NB4 (cell line): ENCODE measurements around the gene ADRM1.

Source experiments
- DNase-seq: peaks from one replicate; pipeline ENCODE4 v3.0.0; 2010; ENCODE audit warnings: low read depth
- H3K4me3 ChIP-seq: one replicate; pipeline ENCODE4 v1.5.1; 2011; ENCODE audit warnings: mild to moderate bottlenecking, low read depth, low read length, moderate library complexity
- MAX ChIP-seq: IDR thresholded peaks from 2 replicates; pipeline ENCODE4 v1.6.1; 2011; ENCODE audit warnings: low read depth, low read length
- MYC ChIP-seq: IDR thresholded peaks from 2 replicates; pipeline ENCODE4 v1.6.1; 2011; ENCODE audit warnings: low read depth, low read length
- POLR2A ChIP-seq: IDR thresholded peaks from 2 replicates; pipeline ENCODE4 v1.6.1; 2011; ENCODE audit warnings: mild to moderate bottlenecking; ENCODE audit not compliant: insufficient read length; ENCODE audit errors: extremely low read depth
- TF ChIP-seq, protein P1 (sequence below): IDR thresholded peaks from one replicate; pipeline ENCODE4 v1.5.1; 2012; ENCODE audit warnings: low read depth, low read length

ADRM1 gene

DNA sequence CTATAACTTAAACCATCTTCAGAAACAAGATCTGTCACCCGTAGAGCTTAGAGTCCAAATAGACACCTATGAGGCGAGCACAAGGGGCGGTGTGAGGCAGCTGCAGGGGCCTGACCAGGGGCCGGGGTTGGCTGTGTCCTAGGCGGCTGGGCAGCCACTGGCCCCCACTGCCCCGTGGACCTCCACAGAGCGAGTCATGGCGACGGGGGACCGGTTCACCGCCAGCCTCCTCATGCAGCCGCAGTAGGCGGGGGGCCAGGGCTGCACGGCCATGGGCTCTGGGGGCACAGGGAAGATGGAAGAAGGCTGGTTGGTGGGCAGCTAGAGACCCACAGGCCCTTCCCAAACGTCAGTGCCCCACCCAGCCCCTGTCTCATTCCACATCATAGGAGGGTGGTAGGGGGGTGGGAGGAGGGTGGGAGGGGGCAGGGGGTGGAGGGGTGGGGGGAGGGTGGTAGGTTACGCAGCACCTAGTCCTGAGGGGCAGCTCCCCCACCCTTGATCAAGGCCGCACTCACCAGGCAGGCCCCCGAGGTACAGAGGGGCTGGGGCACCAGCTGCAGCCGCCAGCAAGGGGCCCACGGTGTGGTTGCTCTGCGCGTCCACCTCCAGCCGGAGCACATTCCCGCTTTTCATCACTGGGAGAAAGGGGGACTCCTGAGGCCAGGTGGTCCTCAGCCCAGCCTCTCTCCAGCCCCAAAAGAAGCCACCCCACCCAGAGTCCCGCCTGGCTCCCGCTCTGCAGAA, 6.6 kb downstream of the ADRM1 start:
- no peak overlapping the region for H3K4me3 ChIP-seq

DNA sequence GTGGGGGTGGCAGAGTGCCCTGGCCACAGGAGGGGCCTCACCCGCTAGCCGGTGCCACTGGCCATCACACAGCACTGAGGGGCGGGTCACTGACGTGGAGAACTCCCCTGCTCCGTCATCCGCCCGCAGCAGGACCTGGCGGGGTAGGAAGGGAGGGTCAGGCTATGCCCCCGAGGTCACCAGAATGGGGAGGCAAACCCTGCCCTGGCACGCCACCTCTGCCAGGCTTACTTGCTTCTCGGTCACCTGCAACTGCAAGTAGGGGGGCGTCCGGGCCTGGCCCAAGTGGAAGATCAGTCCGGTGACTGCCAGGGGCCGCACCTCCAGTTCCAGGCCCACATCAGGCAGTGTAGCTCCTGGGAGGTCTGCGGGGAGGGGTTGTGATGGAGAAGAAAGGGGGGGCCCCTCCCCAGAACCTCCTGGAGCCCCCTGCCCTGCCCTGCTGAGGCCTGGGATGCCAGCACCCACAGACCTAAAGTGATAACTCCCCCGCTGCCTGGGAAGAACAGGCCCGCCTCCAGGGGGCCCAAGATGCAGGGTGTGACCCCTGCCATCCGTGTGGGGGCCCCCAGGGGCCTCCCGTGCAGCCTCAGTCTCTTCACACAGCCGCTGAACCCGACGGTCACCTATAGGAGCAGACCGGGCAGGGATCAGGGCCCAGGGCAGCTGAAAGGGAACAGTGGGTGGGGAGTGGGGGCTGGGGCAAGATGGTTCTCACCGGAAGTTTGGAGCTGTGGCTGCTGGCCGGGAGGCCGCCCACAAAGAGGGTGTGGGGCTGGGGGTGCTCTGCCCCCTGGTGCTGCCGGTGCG, 7.4 kb downstream of the ADRM1 start:
- no peak for TF ChIP-seq MAX
- no peak for TF ChIP-seq POLR2A
- TF ChIP-seq, protein P1, sequence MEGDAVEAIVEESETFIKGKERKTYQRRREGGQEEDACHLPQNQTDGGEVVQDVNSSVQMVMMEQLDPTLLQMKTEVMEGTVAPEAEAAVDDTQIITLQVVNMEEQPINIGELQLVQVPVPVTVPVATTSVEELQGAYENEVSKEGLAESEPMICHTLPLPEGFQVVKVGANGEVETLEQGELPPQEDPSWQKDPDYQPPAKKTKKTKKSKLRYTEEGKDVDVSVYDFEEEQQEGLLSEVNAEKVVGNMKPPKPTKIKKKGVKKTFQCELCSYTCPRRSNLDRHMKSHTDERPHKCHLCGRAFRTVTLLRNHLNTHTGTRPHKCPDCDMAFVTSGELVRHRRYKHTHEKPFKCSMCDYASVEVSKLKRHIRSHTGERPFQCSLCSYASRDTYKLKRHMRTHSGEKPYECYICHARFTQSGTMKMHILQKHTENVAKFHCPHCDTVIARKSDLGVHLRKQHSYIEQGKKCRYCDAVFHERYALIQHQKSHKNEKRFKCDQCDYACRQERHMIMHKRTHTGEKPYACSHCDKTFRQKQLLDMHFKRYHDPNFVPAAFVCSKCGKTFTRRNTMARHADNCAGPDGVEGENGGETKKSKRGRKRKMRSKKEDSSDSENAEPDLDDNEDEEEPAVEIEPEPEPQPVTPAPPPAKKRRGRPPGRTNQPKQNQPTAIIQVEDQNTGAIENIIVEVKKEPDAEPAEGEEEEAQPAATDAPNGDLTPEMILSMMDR: no peak
- no peak for TF ChIP-seq MYC
- H3K4me3 ChIP-seq: no peak overlapping the region
- DNase-seq: no peak

More for the DNA sequence above, 6.6 kb downstream of the ADRM1 start:
- no peak for DNase-seq
- no peak for TF ChIP-seq MAX
- TF ChIP-seq, protein P1: no peak
- no peak for TF ChIP-seq MYC
- no peak for TF ChIP-seq POLR2A

GRCh38 chr20:62310757-62311121, 7.9 kb downstream of the ADRM1 start:
- DNase-seq: no peak
- no peak overlapping the region for H3K4me3 ChIP-seq
- TF ChIP-seq MYC: no peak
- no peak for TF ChIP-seq POLR2A
- TF ChIP-seq, protein P1: no peak
- no peak for TF ChIP-seq MAX

- no peak overlapping the region for H3K4me3 ChIP-seq
- no peak for DNase-seq
- TF ChIP-seq MAX: no peak
- TF ChIP-seq, protein P1: no peak
- TF ChIP-seq POLR2A: no peak
- no peak for TF ChIP-seq MYC
These were observed 8.4 kb downstream of the ADRM1 start for GRCh38 chr20:62311150-62311549.

GRCh38 chr20:62311832-62312661, 9.2 kb downstream of the ADRM1 start:
- DNase-seq: no peak
- no peak overlapping the region for H3K4me3 ChIP-seq
- TF ChIP-seq POLR2A: no peak
- TF ChIP-seq, protein P1: no peak
- no peak for TF ChIP-seq MYC
- no peak for TF ChIP-seq MAX
